BE2C (cell line): ENCODE measurements around the gene GBX2.
A peak's percentile ranks its signal among the peaks of the same experiment; 100 is the strongest.

Experiments
- DNase-seq: peaks from one replicate; pipeline ENCODE4 v3.0.0-alpha.2; 2020
- H3K27me3 ChIP-seq: fragments of 250-450 bp; sonication (Bioruptor Pico); 2 replicates; pipeline ENCODE4 v1.5.1; 2020; ENCODE audit warnings: mild to moderate bottlenecking
- H3K36me3 ChIP-seq: fragments of 250-450 bp; sonication (Bioruptor Pico); 2 replicates; pipeline ENCODE4 v1.5.1; 2020; ENCODE audit warnings: mild to moderate bottlenecking
- H3K4me1 ChIP-seq: fragments of 250-450 bp; sonication (Bioruptor Pico); 2 replicates; pipeline ENCODE4 v1.5.1; 2020
- H3K4me3 ChIP-seq: 2 replicates; pipeline ENCODE4 v1.5.1; 2011; ENCODE audit warnings: low read depth, low read length
- H3K9me3 ChIP-seq: fragments of 250-450 bp; sonication (Bioruptor Pico); 2 replicates; pipeline ENCODE4 v1.5.1; 2020
- TF ChIP-seq, protein P1 (sequence below): IDR thresholded peaks from 2 replicates; pipeline ENCODE4 v1.5.1; 2012; ENCODE audit warnings: mild to moderate bottlenecking, low read depth, low read length

Gene GBX2

DNA sequence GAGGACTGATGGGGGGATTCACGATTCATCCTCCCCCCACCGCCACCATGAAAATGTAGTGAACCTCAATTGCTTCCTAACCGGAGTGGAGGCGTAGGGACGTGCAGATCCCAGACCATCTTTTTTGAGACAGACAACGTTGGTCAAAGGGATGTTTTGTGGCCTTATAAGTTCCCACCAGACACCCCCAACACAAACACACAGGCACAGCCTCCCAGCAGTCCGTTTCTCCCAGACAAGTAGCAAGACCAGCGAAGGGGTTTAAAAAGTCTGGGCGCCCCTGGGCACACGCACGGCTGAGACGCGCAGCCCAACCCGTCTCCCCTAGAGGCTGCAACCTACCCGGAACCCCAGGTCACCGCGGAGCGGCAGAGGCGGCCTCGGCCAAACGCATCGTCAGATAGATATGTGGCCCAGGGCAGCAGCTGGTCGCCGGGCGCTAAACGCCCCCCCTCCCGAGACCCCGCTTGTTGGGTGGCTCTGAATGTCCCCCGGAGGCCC, 1.3 kb downstream of the GBX2 start:
- Histone ChIP-seq H3K4me1 (no peaks in the 10 kb centered on the region; the same call in 1 of the 2 replicates), H3K36me3 (no peaks in the 10 kb centered on the region), H3K4me3 (peak overlapping the region; percentile 33), H3K27me3 (peaks cover 98% of the 10 kb centered on the region), H3K9me3 (peaks cover 4% of the 10 kb centered on the region; the same call in 1 of the 2 replicates)
- no peak for DNase-seq
- TF ChIP-seq, protein P1, sequence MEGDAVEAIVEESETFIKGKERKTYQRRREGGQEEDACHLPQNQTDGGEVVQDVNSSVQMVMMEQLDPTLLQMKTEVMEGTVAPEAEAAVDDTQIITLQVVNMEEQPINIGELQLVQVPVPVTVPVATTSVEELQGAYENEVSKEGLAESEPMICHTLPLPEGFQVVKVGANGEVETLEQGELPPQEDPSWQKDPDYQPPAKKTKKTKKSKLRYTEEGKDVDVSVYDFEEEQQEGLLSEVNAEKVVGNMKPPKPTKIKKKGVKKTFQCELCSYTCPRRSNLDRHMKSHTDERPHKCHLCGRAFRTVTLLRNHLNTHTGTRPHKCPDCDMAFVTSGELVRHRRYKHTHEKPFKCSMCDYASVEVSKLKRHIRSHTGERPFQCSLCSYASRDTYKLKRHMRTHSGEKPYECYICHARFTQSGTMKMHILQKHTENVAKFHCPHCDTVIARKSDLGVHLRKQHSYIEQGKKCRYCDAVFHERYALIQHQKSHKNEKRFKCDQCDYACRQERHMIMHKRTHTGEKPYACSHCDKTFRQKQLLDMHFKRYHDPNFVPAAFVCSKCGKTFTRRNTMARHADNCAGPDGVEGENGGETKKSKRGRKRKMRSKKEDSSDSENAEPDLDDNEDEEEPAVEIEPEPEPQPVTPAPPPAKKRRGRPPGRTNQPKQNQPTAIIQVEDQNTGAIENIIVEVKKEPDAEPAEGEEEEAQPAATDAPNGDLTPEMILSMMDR, result no peak

DNA sequence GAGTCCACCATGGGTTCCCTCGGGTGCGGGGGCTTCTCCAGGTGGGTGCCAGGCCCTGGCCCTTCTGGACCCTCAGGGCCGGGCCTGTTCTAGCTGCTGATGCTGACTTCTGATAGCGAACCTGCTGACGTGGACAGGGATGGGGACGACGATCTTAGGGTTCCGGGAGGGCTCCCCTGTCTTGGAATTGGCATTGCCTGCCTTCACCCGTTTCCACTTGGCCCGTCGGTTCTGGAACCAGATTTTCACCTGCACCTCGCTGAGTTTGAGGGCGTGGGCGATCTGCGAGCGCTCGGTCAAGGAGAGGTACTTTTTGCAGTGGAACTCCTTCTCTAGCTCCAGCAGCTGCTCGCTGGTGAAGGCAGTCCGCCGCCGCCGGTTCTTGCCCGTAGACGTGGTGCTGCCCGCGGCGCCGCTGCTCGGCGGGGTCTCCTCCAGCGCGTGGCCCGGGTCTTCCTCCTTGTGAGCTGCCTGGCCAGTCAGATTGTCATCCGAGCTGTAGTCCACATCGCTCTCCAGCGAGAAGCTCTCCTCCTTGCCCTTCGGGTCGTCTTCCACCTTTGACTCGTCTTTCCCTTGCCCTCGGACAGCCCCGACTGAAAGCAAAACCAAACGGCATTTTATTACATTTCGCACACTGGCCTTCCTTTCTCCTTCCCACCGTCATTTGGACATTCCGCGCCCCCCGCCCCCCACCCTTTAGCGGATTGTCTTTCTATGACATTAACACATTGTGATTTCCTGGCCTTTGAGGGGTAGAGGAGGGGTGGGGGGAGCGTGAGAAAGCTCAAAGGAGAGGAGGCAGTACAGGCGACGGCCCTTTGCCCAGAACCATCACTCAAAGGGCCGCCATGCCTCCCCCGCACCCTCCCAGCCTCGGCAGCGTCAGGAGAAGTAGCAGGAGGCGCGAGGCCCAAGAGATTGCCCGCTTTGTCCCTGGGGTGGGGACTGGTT, 2.1 kb downstream of the GBX2 start:
- TF ChIP-seq, protein P1, result no peak
- peaks cover 4% of the 10 kb centered on the region; the same call in 1 of the 2 replicates for H3K9me3 ChIP-seq
- DNase-seq, result no peak
- peaks cover 95% of the 10 kb centered on the region for H3K27me3 ChIP-seq
- no peaks in the 10 kb centered on the region for H3K36me3 ChIP-seq
- H3K4me1 ChIP-seq, result no peaks in the 10 kb centered on the region; the same call in 1 of the 2 replicates
- H3K4me3 ChIP-seq, result peak overlapping the region; percentile 33

DNA sequence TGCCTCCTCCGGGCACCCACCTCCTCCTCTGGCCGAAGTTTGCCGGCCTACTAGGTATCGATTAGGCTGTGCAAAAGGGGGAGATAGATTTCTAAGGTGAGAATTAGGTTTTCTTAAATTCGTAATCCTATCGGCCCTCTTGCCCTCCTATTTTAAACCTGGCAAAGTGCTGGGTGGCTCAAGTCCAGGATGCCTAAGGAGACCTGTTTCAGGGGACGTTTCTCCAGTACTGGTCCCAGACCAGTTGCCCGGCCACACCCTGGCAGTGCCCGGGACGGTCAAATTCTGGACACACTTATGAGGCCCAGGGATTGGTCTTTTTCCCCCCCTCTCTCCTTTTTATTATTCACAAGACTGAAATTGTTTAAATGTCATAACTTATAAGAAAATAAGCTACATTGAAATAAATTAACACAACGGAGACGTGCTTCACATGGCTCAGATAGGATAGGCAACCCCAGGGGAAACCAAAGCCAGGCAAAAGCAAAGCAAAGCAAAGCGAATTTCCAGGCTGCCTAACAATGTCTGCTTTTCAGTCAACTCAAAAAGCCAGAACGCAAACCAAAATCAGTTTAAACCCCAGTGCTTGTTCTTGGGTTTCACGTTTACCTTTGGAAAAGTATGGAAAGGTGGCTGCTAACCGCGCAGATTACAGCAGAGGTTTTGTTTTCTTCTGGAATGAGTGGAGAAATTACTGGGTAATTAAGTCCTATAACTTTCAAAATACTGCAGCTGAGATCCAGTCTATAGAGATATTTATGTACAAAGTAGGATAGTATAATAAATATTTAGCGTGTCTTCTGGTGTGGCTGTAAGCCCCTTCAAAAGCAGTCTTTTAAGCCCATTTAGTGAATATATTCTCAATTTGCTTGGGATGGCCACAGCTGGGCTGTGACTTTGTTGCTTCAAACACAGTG, 3.0 kb downstream of the GBX2 start:
- TF ChIP-seq, protein P1, result no peak
- Histone ChIP-seq H3K27me3 (peaks cover 85% of the 10 kb centered on the region), H3K4me1 (no peaks in the 10 kb centered on the region; the same call in 1 of the 2 replicates), H3K36me3 (no peaks in the 10 kb centered on the region), H3K9me3 (peaks cover 4% of the 10 kb centered on the region; the same call in 1 of the 2 replicates), H3K4me3 (peak overlapping the region; percentile 17)
- DNase-seq, result no peak

DNA sequence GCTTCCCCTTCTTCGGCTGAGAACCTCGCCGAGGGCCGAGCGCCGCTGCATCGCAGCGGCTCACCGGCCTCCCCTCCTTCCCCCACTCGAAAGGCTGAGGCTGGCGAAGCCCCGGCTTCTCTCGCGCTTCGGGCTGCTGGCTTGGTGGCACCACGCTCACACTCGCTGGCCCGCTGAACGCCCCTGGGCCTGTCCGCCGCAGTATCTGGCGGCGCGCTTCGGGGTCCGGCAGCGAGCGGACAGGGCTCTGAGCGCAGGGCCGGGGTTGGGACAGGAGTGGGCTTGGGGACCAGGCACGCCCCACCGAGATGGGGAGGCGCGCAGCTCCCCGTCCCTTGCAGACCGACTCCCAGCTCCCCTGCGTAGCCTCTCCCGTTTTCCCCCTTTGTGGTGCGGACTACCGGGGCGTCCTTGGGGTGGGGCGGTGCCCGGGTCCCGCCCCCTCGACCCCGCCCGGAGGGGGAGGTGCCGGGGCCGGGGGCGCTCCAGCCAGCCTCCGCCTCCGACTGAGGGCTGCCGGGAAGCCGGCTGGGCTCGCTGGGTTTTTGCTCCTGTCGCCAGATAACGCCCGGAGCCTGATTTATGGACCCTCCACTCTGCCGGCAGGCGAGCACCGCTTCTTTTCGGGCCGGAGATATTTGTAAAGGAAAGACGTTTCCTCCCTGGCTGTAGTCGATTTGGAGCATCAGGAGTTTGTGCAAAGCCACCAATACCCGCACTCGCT, 3.8 kb downstream of the GBX2 start:
- DNase-seq, result peak; percentile 39
- no peaks in the 10 kb centered on the region; the same call in 1 of the 2 replicates for H3K4me1 ChIP-seq
- H3K27me3 ChIP-seq, result peaks cover 77% of the 10 kb centered on the region
- TF ChIP-seq, protein P1, result no peak
- no peaks in the 10 kb centered on the region for H3K36me3 ChIP-seq
- H3K9me3 ChIP-seq, result no peaks in the 10 kb centered on the region; the same call in 1 of the 2 replicates
- peak overlapping the region; percentile 17 for H3K4me3 ChIP-seq

DNA sequence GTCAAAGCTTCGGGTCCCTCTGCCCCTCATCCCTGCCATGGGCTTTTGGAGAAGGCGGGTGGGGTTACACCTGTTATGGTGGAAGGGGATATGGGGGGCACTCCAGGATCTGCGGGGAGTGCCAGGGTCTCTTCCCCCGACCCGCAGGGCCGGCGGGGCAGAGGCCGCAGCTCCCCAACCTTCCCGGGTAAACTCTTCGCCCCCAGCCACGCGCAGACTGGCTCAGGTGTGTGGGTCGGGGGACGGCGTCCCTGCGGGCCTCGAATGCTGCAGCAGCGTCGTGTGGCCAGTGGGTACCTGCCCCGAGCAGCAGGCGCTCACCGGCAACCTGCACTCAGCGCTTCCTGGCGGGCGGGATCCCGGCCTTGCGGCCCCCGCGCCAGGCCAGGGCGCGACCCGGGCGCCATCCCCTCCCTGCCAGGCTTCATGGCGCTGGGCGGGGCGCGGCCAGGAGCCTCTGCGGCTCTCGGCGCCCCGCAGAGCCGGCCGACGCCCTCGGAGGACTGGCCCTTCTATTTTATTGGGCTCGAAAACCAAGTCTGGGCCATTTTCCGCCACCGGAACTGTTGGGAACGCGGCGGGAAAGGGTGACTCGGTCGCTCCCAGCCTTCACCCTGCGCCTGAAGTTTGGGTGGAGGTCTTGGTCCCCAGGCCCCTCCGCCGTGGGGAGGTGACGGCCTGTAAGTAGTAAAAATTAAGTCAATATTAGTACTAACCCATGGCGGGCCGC, 4.5 kb downstream of the GBX2 start:
- Histone ChIP-seq H3K4me3 (no peak overlapping the region), H3K27me3 (peaks cover 70% of the 10 kb centered on the region), H3K9me3 (no peaks in the 10 kb centered on the region; the same call in 1 of the 2 replicates), H3K4me1 (no peaks in the 10 kb centered on the region; the same call in 1 of the 2 replicates), H3K36me3 (no peaks in the 10 kb centered on the region)
- DNase-seq, result no peak
- TF ChIP-seq, protein P1, result no peak
